ENCODE data around the gene SEMA3D. TPM values are rescaled to one million over a fixed set of nuclear protein-coding genes. Genes with fewer than 3 reads are reported as not detected.

Gene SEMA3D
- total and polyA plus RNA-seq, 4 donors = 0.18 to 1.2 (median 0.72) TPM

DNA sequence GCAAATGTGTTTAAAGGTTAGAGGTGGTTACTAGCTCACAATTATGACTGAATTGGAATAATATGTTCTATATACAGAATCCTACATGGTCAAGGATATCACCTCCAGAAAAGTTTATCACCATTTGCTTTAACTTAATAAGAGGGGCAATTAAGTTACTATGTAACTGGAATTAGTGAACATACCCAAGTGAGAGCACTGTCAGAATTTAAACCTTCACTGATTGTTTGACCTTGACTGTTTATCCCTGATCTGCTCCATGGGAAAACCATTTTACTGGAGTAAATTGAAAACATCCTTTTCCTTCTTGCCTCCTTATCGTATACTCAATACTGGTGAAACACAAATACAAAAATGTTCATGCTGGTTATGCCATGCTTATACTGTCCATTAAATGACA is 107.4 kb downstream of the SEMA3D start:
- Histone ChIP-seq H3K4me3 (ENCODE audit: low read depth in 1 of 3, low read length in 3 of 3) (no peak overlapping the region), H3K4me1 (ENCODE audit: control insufficient read depth in 4 of 4, insufficient read depth in 4 of 4, low read length in 3 of 4) (no peaks in the 10 kb centered on the region), H3K9me3 (ENCODE audit: control insufficient read depth in 4 of 4, low read length in 3 of 4) (no peaks in the 10 kb centered on the region), H3K9ac (ENCODE audit: low read depth in 1 of 2, low read length in 2 of 2) (no peak overlapping the region), H3K27me3 (ENCODE audit: control insufficient read depth in 4 of 4, insufficient read depth in 4 of 4, low read length in 3 of 4) (no peaks in the 10 kb centered on the region), H3K27ac (ENCODE audit: low read depth in 1 of 2, low read length in 2 of 2) (no peak overlapping the region), H3K36me3 (ENCODE audit: control insufficient read depth in 4 of 4, insufficient read depth in 3 of 4, low read depth in 1 of 4, low read length in 3 of 4) (no peaks in the 10 kb centered on the region)
- 89% methylated on average over 1 of the region's 1 CpG for WGBS
- TF ChIP-seq ATF3 (IDR thresholded peaks at IDR 0.05) (no peak), CTCF (IDR thresholded peaks at IDR 0.05; ENCODE audit: low read depth, low read length, missing input control) (no peak), NR2F2 (IDR thresholded peaks at IDR 0.05) (no peak), YY1 (IDR thresholded peaks at IDR 0.05) (no peak), HNF4G (IDR thresholded peaks at IDR 0.05) (no peak), RXRA (IDR thresholded peaks at IDR 0.05) (no peak)
- TF ChIP-seq, protein P1, sequence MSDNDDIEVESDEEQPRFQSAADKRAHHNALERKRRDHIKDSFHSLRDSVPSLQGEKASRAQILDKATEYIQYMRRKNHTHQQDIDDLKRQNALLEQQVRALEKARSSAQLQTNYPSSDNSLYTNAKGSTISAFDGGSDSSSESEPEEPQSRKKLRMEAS (IDR thresholded peaks at IDR 0.05) = no peak
- DNase-seq (ENCODE audit: low spot score) = no peak

GRCh38 chr7:85078181-85078580 is 108.7 kb downstream of the SEMA3D start:
- no peak overlapping the region for H3K9ac ChIP-seq (ENCODE audit: low read depth in 1 of 2, low read length in 2 of 2)
- H3K4me3 ChIP-seq (ENCODE audit: low read depth in 1 of 3, low read length in 3 of 3) = no peak overlapping the region
- no peaks in the 10 kb centered on the region for H3K36me3 ChIP-seq (ENCODE audit: control insufficient read depth in 4 of 4, insufficient read depth in 3 of 4, low read depth in 1 of 4, low read length in 3 of 4)
- H3K4me1 ChIP-seq (ENCODE audit: control insufficient read depth in 4 of 4, insufficient read depth in 4 of 4, low read length in 3 of 4) = no peaks in the 10 kb centered on the region
- H3K27ac ChIP-seq (ENCODE audit: low read depth in 1 of 2, low read length in 2 of 2) = no peak overlapping the region
- no peak for TF ChIP-seq FOXA1 (IDR thresholded peaks at IDR 0.05)
- TF ChIP-seq, protein P1 (IDR thresholded peaks at IDR 0.05) = no peak
- TF ChIP-seq JUND (IDR thresholded peaks at IDR 0.05) = no peak
- TF ChIP-seq HNF4G (IDR thresholded peaks at IDR 0.05) = no peak
- TF ChIP-seq HNF4A (conservative IDR thresholded peaks at IDR 0.05) = no peak
- no peak for TF ChIP-seq YY1 (IDR thresholded peaks at IDR 0.05)
- no peak for TF ChIP-seq RXRA (IDR thresholded peaks at IDR 0.05)
- TF ChIP-seq SP1 (IDR thresholded peaks at IDR 0.05) = no peak
- no peak for TF ChIP-seq GABPA (IDR thresholded peaks at IDR 0.05 in 1 of 2, conservative IDR thresholded peaks at IDR 0.05 in 1 of 2)
- no peak for TF ChIP-seq ZBTB33 (IDR thresholded peaks at IDR 0.05)
- TF ChIP-seq FOXA2 (IDR thresholded peaks at IDR 0.05) = no peak
- no peak for TF ChIP-seq TAF1 (conservative IDR thresholded peaks at IDR 0.05)
- TF ChIP-seq EGR1 (IDR thresholded peaks at IDR 0.05; ENCODE audit: low read depth in 2 of 2) = no peak
- TF ChIP-seq CTCF (IDR thresholded peaks at IDR 0.05; ENCODE audit: low read depth, low read length, missing input control) = no peak
- TF ChIP-seq, protein P2, sequence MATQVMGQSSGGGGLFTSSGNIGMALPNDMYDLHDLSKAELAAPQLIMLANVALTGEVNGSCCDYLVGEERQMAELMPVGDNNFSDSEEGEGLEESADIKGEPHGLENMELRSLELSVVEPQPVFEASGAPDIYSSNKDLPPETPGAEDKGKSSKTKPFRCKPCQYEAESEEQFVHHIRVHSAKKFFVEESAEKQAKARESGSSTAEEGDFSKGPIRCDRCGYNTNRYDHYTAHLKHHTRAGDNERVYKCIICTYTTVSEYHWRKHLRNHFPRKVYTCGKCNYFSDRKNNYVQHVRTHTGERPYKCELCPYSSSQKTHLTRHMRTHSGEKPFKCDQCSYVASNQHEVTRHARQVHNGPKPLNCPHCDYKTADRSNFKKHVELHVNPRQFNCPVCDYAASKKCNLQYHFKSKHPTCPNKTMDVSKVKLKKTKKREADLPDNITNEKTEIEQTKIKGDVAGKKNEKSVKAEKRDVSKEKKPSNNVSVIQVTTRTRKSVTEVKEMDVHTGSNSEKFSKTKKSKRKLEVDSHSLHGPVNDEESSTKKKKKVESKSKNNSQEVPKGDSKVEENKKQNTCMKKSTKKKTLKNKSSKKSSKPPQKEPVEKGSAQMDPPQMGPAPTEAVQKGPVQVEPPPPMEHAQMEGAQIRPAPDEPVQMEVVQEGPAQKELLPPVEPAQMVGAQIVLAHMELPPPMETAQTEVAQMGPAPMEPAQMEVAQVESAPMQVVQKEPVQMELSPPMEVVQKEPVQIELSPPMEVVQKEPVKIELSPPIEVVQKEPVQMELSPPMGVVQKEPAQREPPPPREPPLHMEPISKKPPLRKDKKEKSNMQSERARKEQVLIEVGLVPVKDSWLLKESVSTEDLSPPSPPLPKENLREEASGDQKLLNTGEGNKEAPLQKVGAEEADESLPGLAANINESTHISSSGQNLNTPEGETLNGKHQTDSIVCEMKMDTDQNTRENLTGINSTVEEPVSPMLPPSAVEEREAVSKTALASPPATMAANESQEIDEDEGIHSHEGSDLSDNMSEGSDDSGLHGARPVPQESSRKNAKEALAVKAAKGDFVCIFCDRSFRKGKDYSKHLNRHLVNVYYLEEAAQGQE (IDR thresholded peaks at IDR 0.05) = no peak
- TF ChIP-seq NR2F2 (IDR thresholded peaks at IDR 0.05) = no peak
- no peak for TF ChIP-seq ATF3 (IDR thresholded peaks at IDR 0.05)
- TF ChIP-seq RAD21 (IDR thresholded peaks at IDR 0.05) = no peak
- DNase-seq (ENCODE audit: low spot score) = no peak
- H3K27me3 ChIP-seq (ENCODE audit: control insufficient read depth in 4 of 4, insufficient read depth in 4 of 4, low read length in 3 of 4) = no peaks in the 10 kb centered on the region
- H3K9me3 ChIP-seq (ENCODE audit: control insufficient read depth in 4 of 4, low read length in 3 of 4) = no peaks in the 10 kb centered on the region
- 46% methylated on average over 3 of the region's 3 CpGs for WGBS

All from liver (tissue), 9 donors.